ENCODE measurements around the gene CCDC80.
"Not testable (repeated sequence)": the region's sequence is repeated elsewhere in the genome, so short reads cannot be mapped to it uniquely, and the experiment has no call there.

Gene CCDC80

GRCh38 chr3:112582244-112582874 lies 58.6 kb downstream of the CCDC80 start:
- no peak for DNase-seq

GRCh38 chr3:112579697-112580096 lies 61.2 kb downstream of the CCDC80 start:
- DNase-seq: no peak

- DNase-seq: no peak
Observed at GRCh38 chr3:112579232-112579631, 61.7 kb downstream of the CCDC80 start.

GRCh38 chr3:112572701-112573100 lies 68.2 kb downstream of the CCDC80 start:
- no peak for DNase-seq

DNA sequence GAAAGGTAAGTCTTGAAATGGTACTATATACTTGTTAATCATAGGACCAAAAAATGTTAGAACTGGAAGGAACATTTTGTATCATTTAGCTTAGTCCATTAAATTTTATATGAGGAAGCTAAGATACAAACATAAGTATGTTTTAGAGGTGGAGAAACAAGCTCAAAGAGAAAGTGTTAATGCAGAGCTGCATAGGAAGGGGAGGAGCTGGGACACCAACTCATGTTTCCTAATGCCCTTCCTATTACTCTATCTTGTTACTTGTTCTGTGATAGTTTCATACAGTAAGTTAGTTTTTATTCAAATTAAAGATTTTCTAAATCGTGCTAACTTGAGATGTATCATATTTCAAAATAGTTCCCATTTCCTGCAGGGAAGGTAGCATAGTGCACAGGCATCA lies 71.7 kb downstream of the CCDC80 start:
- no peak for DNase-seq

- DNase-seq: no peak
Observed at GRCh38 chr3:112568642-112569041, 72.3 kb downstream of the CCDC80 start.

GRCh38 chr3:112564940-112565305 lies 76.0 kb downstream of the CCDC80 start:
- DNase-seq: no peak

DNA sequence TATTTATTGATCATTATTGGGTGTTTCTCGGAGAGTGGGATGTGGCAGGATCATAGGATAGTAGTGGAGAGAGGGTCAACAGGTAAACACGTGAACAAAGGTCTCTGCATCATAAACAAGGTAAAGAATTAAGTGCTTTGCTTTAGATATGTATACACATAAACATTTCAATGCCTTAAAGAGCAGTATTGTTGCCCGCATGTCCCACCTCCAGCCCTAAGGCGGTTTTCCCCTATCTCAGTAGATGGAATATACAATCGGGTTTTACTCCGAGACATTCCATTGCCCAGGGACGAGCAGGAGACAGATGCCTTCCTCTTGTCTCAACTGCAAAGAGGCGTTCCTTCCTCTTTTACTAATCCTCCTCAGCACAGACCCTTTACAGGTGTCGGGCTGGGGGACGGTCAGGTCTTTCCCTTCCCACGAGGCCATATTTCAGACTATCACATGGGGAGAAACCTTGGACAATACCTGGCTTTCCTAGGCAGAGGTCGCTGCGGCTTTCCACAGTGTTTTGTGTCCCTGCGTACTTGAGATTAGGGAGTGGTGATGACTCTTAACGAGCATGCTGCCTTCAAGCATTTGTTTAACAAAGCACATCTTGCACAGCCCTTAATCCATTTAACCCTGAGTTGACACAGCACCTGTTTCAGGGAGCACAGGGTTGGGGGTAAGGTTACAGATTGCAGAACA lies 76.5 kb downstream of the CCDC80 start:
- DNase-seq: not testable (repeated sequence)

- DNase-seq: peak; percentile 99
Observed at GRCh38 chr3:112561734-112562529, 79.0 kb downstream of the CCDC80 start, which contains the start of the genes ATG3 and SLC35A5. Gene ATG3, minus strand, starts transcription at chr3:112561962. Its CDS starts 434 bp downstream, at chr3:112561528. Gene SLC35A5, plus strand, starts transcription at chr3:112562045. Its CDS starts 1,359 bp downstream, at chr3:112563404.

GRCh38 chr3:112561484-112561733 lies 79.5 kb downstream of the CCDC80 start:
- DNase-seq: no peak

DNA sequence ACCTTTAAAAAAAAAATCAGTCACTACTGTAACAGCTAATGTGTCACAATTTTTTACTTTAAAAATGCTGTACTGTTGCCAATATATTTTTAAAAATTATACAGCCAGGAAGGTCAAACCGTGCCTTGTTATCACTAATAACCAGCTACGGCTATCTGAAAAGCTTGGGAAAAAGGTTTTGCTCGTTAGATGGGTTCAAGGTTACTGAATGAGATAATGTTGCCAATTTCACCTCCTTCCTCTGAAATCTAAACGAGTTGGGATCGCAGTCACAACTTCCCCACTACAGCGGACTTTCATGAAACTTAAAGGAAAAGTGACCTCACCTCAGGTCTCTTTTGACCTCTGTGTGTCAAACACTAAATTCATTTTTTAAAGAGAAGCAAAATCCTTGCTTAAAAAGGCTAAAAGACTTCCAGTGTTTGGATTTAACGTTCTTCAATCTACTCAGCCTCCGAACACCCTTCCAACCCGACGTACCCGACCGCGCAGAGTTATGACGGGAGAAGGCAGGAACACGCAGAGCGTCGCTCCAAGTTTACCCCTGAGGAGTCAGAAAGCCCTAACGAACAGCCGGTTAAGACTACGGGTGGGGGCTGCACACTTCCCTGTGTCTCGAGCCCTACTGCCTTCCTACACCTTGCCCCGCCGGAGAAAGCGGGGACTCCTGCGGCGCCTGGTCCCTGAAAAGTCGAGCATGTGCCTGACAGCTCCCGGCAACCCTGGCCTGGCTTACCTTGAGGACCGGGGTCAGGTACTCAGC lies 80.0 kb downstream of the CCDC80 start:
- DNase-seq: peak; percentile 88

DNA sequence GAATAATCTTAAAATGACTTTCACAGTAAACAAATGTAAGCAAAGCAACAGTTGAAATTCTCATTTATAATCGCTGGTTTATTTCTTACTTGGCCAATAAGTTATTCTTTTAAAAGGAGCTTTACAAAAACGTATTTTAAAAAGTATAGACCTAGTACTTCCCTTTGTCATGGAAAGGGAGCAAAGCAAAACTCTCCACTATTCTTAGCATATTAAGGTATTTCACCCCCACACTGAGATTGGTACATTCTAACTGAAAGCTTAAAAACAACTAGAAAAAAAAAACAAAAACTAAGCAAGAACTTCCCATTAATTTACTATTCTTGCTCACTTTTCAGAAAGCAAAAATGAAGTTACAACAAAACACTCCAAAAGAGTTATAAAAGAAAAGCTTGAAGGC lies 80.6 kb downstream of the CCDC80 start:
- no peak for DNase-seq

- no peak for DNase-seq
Observed at GRCh38 chr3:112557976-112558375, 83.0 kb downstream of the CCDC80 start.

GRCh38 chr3:112555535-112556170 lies 85.3 kb downstream of the CCDC80 start:
- no peak for DNase-seq

DNA sequence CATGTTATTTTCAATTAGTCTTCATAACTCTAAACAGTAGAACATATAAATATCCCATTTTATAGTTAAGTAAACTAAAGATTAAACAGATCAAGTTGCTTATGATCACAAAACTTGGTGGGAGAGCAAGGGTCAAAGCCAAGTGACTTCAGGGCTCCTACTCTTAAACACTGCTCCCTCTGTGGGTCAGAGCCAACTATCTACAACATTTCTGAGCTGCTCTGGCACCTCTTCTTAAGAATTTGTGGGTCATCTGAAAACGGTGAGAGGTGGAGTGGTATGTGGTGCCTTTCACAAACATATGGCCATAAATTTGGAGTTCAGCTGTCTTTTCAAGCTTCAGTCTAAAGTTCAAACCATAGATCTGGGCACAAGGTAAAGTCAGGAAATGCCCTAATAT lies 90.1 kb downstream of the CCDC80 start:
- DNase-seq: no peak

All from retina (tissue), 1 donor.